IPS DF 6.9 (cell line): ENCODE measurements around the gene FOLR3.
"Not testable (repeated sequence)": the region's sequence is repeated elsewhere in the genome, so short reads cannot be mapped to it uniquely, and the experiment has no call there.

Source experiments
- DNase-seq: peaks from one replicate; pipeline ENCODE4 v3.0.0-alpha.2; 2013; ENCODE audit warnings: low read depth, low spot score
- H3K27ac ChIP-seq: one replicate; pipeline ENCODE4 v1.5.1; 2013; ENCODE audit warnings: low read length, control low read depth
- H3K27me3 ChIP-seq: 2 replicates; pipeline ENCODE4 v1.6.1; 2013; ENCODE audit warnings: mild to moderate bottlenecking, low read length; ENCODE audit not compliant: control insufficient read depth, insufficient read depth
- H3K36me3 ChIP-seq: 2 replicates; pipeline ENCODE4 v1.6.1; 2013; ENCODE audit warnings: low read length; ENCODE audit not compliant: control insufficient read depth, insufficient read depth
- H3K4me1 ChIP-seq: 2 replicates; pipeline ENCODE4 v1.6.1; 2013; ENCODE audit warnings: low read length; ENCODE audit not compliant: control insufficient read depth, insufficient read depth
- H3K4me3 ChIP-seq: 2 replicates; pipeline ENCODE4 v1.5.1; 2013; ENCODE audit warnings: mild to moderate bottlenecking, low read length
- H3K9me3 ChIP-seq: 2 replicates; pipeline ENCODE4 v1.6.1; 2013; ENCODE audit warnings: low read length, inconsistent platforms; ENCODE audit not compliant: control insufficient read depth, insufficient read depth
- WGBS: extraction: QIAGEN DNeasy Blood & Tissue Kit; methylation state at CpG from one replicate; pipeline ENCODE4 v1.1.7; 2013; ENCODE audit warnings: mixed read lengths, missing lambda C conversion rate; ENCODE audit not compliant: insufficient read length, insufficient coverage; 5-methylcytosine and 5-hydroxymethylcytosine counted together

The FOLR3 gene

GRCh38 chr11:72179804-72180396 is 44.4 kb downstream of the FOLR3 start:
- Histone ChIP-seq H3K27me3 (no peaks in the 10 kb centered on the region), H3K4me3 (no peak overlapping the region), H3K27ac (no peak overlapping the region), H3K36me3 (no peaks in the 10 kb centered on the region), H3K4me1 (no peaks in the 10 kb centered on the region), H3K9me3 (no peaks in the 10 kb centered on the region)
- no CpG with 5 or more reads among the region's 4 CpGs for WGBS
- no peak for DNase-seq

- H3K27ac ChIP-seq, H3K4me1 ChIP-seq, H3K27me3 ChIP-seq, DNase-seq, H3K36me3 ChIP-seq, H3K9me3 ChIP-seq, H3K4me3 ChIP-seq: not testable (repeated sequence)
- whole genome bisulfite sequencing, result no CpG with 5 or more reads among the region's 7 CpGs
Measured at GRCh38 chr11:72180892-72181552, 45.5 kb downstream of the FOLR3 start.

DNA sequence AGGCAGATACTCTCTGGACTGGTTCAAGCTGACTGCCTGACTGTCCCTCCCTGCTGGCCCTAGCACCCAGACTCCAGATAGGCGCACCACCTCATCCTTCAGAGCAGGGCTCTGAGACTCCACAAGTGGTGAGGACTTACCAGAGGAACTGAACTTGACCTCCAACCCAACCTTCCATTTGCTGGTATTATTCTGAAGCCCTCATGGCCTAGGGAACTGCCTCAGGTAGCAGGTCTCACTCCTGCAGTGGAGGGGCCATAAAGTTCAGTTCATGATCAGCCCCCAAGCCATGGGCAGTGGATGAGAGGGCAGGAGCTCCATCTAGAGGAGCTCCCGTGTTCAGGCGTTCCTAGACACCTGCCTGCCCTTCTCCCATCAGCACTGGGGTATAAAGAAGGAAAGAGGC is 46.0 kb downstream of the FOLR3 start:
- no CpG with 5 or more reads among the region's 3 CpGs for WGBS
- H3K9me3 ChIP-seq, H3K4me3 ChIP-seq, H3K36me3 ChIP-seq, H3K27ac ChIP-seq, DNase-seq, H3K4me1 ChIP-seq, H3K27me3 ChIP-seq: not testable (repeated sequence)

DNA sequence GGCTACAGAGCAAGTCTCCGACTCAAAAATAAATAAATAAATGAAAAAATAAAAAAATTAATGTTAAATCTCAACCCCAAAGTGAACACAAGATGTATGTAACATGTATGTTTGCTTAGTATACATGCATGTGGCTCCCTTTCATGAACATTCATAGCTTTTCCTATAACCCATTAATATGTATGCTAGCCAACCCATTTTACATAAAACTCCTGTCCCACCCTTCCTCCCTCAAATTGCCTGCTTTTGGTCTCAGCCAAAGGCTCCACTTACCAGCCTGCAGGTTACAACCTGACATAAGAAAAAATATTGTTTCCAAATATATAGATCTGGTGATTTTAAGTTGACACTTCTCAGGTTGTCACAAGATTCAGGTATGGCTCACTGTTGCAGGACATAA is 52.7 kb downstream of the FOLR3 start:
- Histone ChIP-seq H3K4me1 (no peaks in the 10 kb centered on the region; the same call in 1 of the 2 replicates), H3K27me3 (no peaks in the 10 kb centered on the region), H3K4me3 (no peak overlapping the region), H3K9me3 (no peaks in the 10 kb centered on the region), H3K36me3 (no peaks in the 10 kb centered on the region), H3K27ac (no peak overlapping the region)
- no peak for DNase-seq
- no CpG with 5 or more reads among the region's 1 CpG for WGBS
